IMR-90 (cell line): Measurements from ENCODE around the gene RILPL2. TPM values are rescaled to one million over a fixed set of nuclear protein-coding genes. Genes with fewer than 3 reads are reported as not detected.
A peak's percentile ranks its signal among the peaks of the same experiment; 100 is the strongest.

Experiments used
- ATAC-seq: fragments of 200-7000 bp; cut with Tn5 transposase; 2 replicates; pipeline ENCODE4 v1.9.1; 2020; ENCODE audit warnings: low read depth, mild to moderate bottlenecking, moderate library complexity
- BruUV-seq: library from RNA; stranded (reverse); fragments of 400-500 nt; replicated peaks from 2 replicates; lab custom pipeline; 2021; lab: Mats Ljungman, UMichigan
- CTCF ChIA-PET: fragments of 300-600 bp; formaldehyde crosslinking; extraction: SDS; loops from one replicate; lab custom pipeline; 2021; ENCODE audit warnings: antibody characterized with exemption; lab: Yijun Ruan, JAX
- POLR2A ChIA-PET: fragments of 300-600 bp; sonication (Branson Sonifier 250); formaldehyde crosslinking; loops from one replicate; lab custom pipeline; 2022; ENCODE audit warnings: antibody characterized with exemption; ENCODE audit not compliant: unreplicated experiment; lab: Charles Lee
- DNase-seq: peaks from one replicate; pipeline ENCODE4 v3.0.0; 2013
- H2AFZ ChIP-seq: replicated peaks from 2 replicates; pipeline ENCODE3; 2013; ENCODE audit warnings: low read length, mild to moderate bottlenecking; ENCODE audit not compliant: poor library complexity
- H2AK5ac ChIP-seq: 2 replicates; pipeline ENCODE4 v1.6.1; 2013; ENCODE audit warnings: low read depth, low read length, inconsistent platforms
- H2AK9ac ChIP-seq: replicated peaks from 2 replicates; pipeline ENCODE3; 2013; ENCODE audit warnings: mild to moderate bottlenecking, low read depth, low read length, moderate library complexity; ENCODE audit not compliant: poor library complexity
- H2BK120ac ChIP-seq: 2 replicates; pipeline ENCODE4 v1.6.1; 2013; ENCODE audit warnings: low read depth, low read length, inconsistent platforms
- H2BK15ac ChIP-seq: 3 replicates; pipeline ENCODE4 v1.6.1; 2013; ENCODE audit warnings: low read depth, low read length, inconsistent platforms
- H2BK20ac ChIP-seq: 2 replicates; pipeline ENCODE4 v1.6.1; 2013; ENCODE audit warnings: low read depth, mild to moderate bottlenecking, inconsistent platforms, low read length, moderate library complexity
- H2BK5ac ChIP-seq: 2 replicates; pipeline ENCODE4 v1.6.1; 2013; ENCODE audit warnings: mild to moderate bottlenecking, low read depth, low read length, inconsistent platforms; ENCODE audit not compliant: poor library complexity, severe bottlenecking
- H3K14ac ChIP-seq: replicated peaks from 2 replicates; pipeline ENCODE4 v1.6.1; 2013; ENCODE audit warnings: low read depth, low read length, inconsistent platforms
- H3K18ac ChIP-seq: 2 replicates; pipeline ENCODE4 v1.6.1; 2013; ENCODE audit warnings: low read depth, low read length, control low read depth
- H3K23ac ChIP-seq: 2 replicates; pipeline ENCODE4 v1.6.1; 2013; ENCODE audit warnings: low read depth, low read length, inconsistent platforms
- H3K27ac ChIP-seq: 2 replicates; pipeline ENCODE4 v1.5.1; 2013; ENCODE audit warnings: mild to moderate bottlenecking, control low read depth, low read length; ENCODE audit not compliant: insufficient read depth
- H3K27me3 ChIP-seq: 2 replicates; pipeline ENCODE4 v1.6.1; 2013; ENCODE audit warnings: low read length; ENCODE audit not compliant: control insufficient read depth, insufficient read depth
- H3K36me3 ChIP-seq: 2 replicates; pipeline ENCODE4 v1.6.1; 2013; ENCODE audit warnings: low read length, mixed read lengths; ENCODE audit not compliant: control insufficient read depth, insufficient read depth
- H3K4ac ChIP-seq: 2 replicates; pipeline ENCODE4 v1.6.1; 2013; ENCODE audit warnings: low read depth, low read length, inconsistent platforms
- H3K4me1 ChIP-seq: 2 replicates; pipeline ENCODE4 v1.6.1; 2013; ENCODE audit warnings: low read length, mixed read lengths; ENCODE audit not compliant: control insufficient read depth, insufficient read depth
- H3K4me2 ChIP-seq: 2 replicates; pipeline ENCODE4 v1.6.1; 2013; ENCODE audit warnings: low read depth, mild to moderate bottlenecking, control low read depth, low read length, moderate library complexity
- H3K4me3 ChIP-seq: 2 replicates; pipeline ENCODE4 v1.5.1; 2013; ENCODE audit warnings: low read depth, mild to moderate bottlenecking, control low read depth, low read length, moderate library complexity; ENCODE audit not compliant: insufficient read depth
- H3K56ac ChIP-seq: 2 replicates; pipeline ENCODE4 v1.6.1; 2013; ENCODE audit warnings: low read length, inconsistent platforms; ENCODE audit not compliant: insufficient read depth; ENCODE audit errors: extremely low read depth
- H3K79me1 ChIP-seq, 2 experiments: 2 replicates each; pipeline ENCODE4 v1.6.1; 2013; ENCODE audit warnings: low read length in 2 of 2, inconsistent platforms in 1 of 2, low read depth in 1 of 2
- H3K9ac ChIP-seq: 2 replicates; pipeline ENCODE4 v1.6.1; 2013; ENCODE audit warnings: low read depth, low read length, control low read depth
- H3K9me1 ChIP-seq: 2 replicates; pipeline ENCODE4 v1.6.1; 2013; ENCODE audit warnings: low read length, inconsistent platforms; ENCODE audit not compliant: insufficient read depth
- H3K9me3 ChIP-seq: 2 replicates; pipeline ENCODE4 v1.6.1; 2013; ENCODE audit warnings: low read length; ENCODE audit not compliant: control insufficient read depth, insufficient read depth
- H4K20me1 ChIP-seq: 2 replicates; pipeline ENCODE4 v1.6.1; 2013; ENCODE audit warnings: low read length, inconsistent platforms; ENCODE audit not compliant: insufficient read depth
- H4K5ac ChIP-seq: 2 replicates; pipeline ENCODE4 v1.6.1; 2013; ENCODE audit warnings: mild to moderate bottlenecking, low read depth, low read length, control low read depth
- H4K8ac ChIP-seq, 2 experiments: 2 replicates each; pipeline ENCODE4 v1.6.1; 2013; ENCODE audit warnings: low read depth in 2 of 2, low read length in 2 of 2, control low read depth in 1 of 2, inconsistent platforms in 1 of 2
- H4K91ac ChIP-seq: 2 replicates; pipeline ENCODE4 v1.6.1; 2013; ENCODE audit warnings: low read depth, low read length, inconsistent platforms; ENCODE audit not compliant: insufficient read depth
- CEBPB ChIP-seq: IDR thresholded peaks from 2 replicates; pipeline ENCODE4 v1.6.1; 2012; ENCODE audit warnings: low read depth, low read length, improper control_type of control experiment
- POLR2A ChIP-seq: IDR thresholded peaks from 2 replicates; pipeline ENCODE4 v1.6.1; 2012; ENCODE audit warnings: mild to moderate bottlenecking, low read depth, low read length
- WGBS, 2 experiments: methylation state at CpG; one replicate each; pipeline versions ENCODE4 v1.1.5 to v1.1.7; 2013; ENCODE audit warnings: missing lambda C conversion rate in 2 of 2; ENCODE audit not compliant: insufficient read length in 1 of 2; ENCODE audit errors: extremely low coverage in 2 of 2; 5-methylcytosine and 5-hydroxymethylcytosine counted together
- dilution Hi-C: fragments of 300-500 bp; cut with HindIII; formaldehyde crosslinking; loops from one replicate; pipeline ENCODE4 v1.14.3; 2018; ENCODE audit warnings: low sequenced_read_pairs; ENCODE audit not compliant: unreplicated experiment
- in situ Hi-C: fragments of 300-500 bp; cut with MboI; formaldehyde crosslinking; loops from 3 replicates; pipeline ENCODE4 v1.14.3; 2019; ENCODE audit warnings: low sequenced_read_pairs, inconsistent platforms, mixed read lengths
- intact Hi-C: fragments of 100-400 bp; cut with micrococcal nuclease; formaldehyde crosslinking; loops from 2 replicates; pipeline ENCODE4 v1.10.0; 2022
- polyA plus RNA-seq, 3 experiments: library from polyadenylated mRNA; depleted of rRNA; stranded (reverse); fragments of >200 nt; gene quantifications; 2 replicates each; pipeline ENCODE4 v1.2.3, GENCODE V29; 2012; ENCODE audit warnings: low replicate concordance in 1 of 3
- total RNA-seq: library from RNA; depleted of rRNA; stranded (reverse); fragments of >200 nt; gene quantifications from 2 replicates; pipeline ENCODE4 v1.2.3, GENCODE V29; 2012

RILPL2 gene
- total and polyA plus RNA-seq, 2 of the 4 experiments (the other 2 are of a cell fraction) = 1.8 to 2.2 TPM

- Histone ChIP-seq H3K4me2 (peak overlapping the region; percentile 96), H3K4me1 (peaks cover 8% of the 10 kb centered on the region), H3K9me1 (peaks cover 13% of the 10 kb centered on the region; the same call in 1 of the 2 replicates), H4K5ac (peak overlapping the region; percentile 49; the same call in 1 of the 2 replicates), H3K23ac (peak overlapping the region; percentile 66), H2AK9ac (peak overlapping the region; percentile 86), H4K91ac (0 out of 2 replicates have a peak overlapping the region, but pooled peaks have one; percentile 13), H3K27me3 (no peaks in the 10 kb centered on the region), H2BK120ac (no peak overlapping the region), H3K27ac (peak overlapping the region; percentile 79), H2BK20ac (no peak overlapping the region), H4K20me1 (peaks cover 2% of the 10 kb centered on the region; the same call in 1 of the 2 replicates), H2BK15ac (no peak overlapping the region), H3K79me1 (peaks cover 20 to 48% of the 10 kb centered on the region in 2 experiments), H3K4ac (peak overlapping the region; percentile 78), H4K8ac (peak overlapping the region; percentile 5 to 38; a peak in 1 of 4 replicates), H2AK5ac (0 out of 2 replicates have a peak overlapping the region, but pooled peaks have one; percentile 3), H2AFZ (peak overlapping the region; percentile 96), H3K18ac (no peak overlapping the region; the same call in 1 of the 2 replicates), H3K14ac (peak overlapping the region; percentile 64; the same call in 1 of the 2 replicates), H3K9me3 (no peaks in the 10 kb centered on the region), H3K56ac (peak overlapping the region; percentile 54; the same call in 1 of the 2 replicates), H3K4me3 (peak overlapping the region; percentile 49), H2BK5ac (peak overlapping the region; percentile 43), H3K36me3 (no peaks in the 10 kb centered on the region), H3K9ac (peak overlapping the region; percentile 80)
- DNase-seq (peak; percentile 63), ATAC-seq (no peak)
- TF ChIP-seq CEBPB (peak; percentile 90), POLR2A (no peak)
- POLR2A ChIA-PET = no interaction called here
- no TSS peak for BruUV-seq
- dilution Hi-C loops (no loop called here), in situ Hi-C loops (no loop called here), intact Hi-C loops (loop anchor here (10.0 kb wide), 1 partner anchor 410 kb away; the partner anchor contains the start of gene OGFOD2)
- WGBS, 2 experiments = no CpG with 5 or more reads among the region's 1 CpG
- CTCF ChIA-PET = no interaction called here
Measured at GRCh38 chr12:123384994-123385376, 51.5 kb downstream of the RILPL2 start.
